Measurements from ENCODE around the gene EARS2.
"Not testable (repeated sequence)": the region's sequence is repeated elsewhere in the genome, so short reads cannot be mapped to it uniquely, and the experiment has no call there.

EARS2 gene

GRCh38 chr16:23523876-23524385, 33.2 kb downstream of the EARS2 start:
- DNase-seq = no peak

GRCh38 chr16:23523321-23523720, 33.8 kb downstream of the EARS2 start:
- no peak for DNase-seq

GRCh38 chr16:23521965-23522364, 35.2 kb downstream of the EARS2 start:
- no peak for DNase-seq

- no peak for DNase-seq
Observed at GRCh38 chr16:23521037-23521743, 36.0 kb downstream of the EARS2 start.

GRCh38 chr16:23520500-23520899, 36.6 kb downstream of the EARS2 start:
- no peak for DNase-seq

- no peak for DNase-seq
Observed at GRCh38 chr16:23519282-23519681, 37.9 kb downstream of the EARS2 start.

GRCh38 chr16:23518435-23518891, 38.7 kb downstream of the EARS2 start:
- DNase-seq = no peak

- DNase-seq = no peak
Observed at GRCh38 chr16:23516366-23517137, 40.6 kb downstream of the EARS2 start.

GRCh38 chr16:23515881-23516280, 41.3 kb downstream of the EARS2 start:
- DNase-seq = no peak

GRCh38 chr16:23514381-23515152, 42.6 kb downstream of the EARS2 start:
- no peak for DNase-seq

- no peak for DNase-seq
Observed at GRCh38 chr16:23512168-23512695, 44.9 kb downstream of the EARS2 start.

- no peak for DNase-seq
Observed at GRCh38 chr16:23511731-23512130, 45.4 kb downstream of the EARS2 start.

GRCh38 chr16:23510915-23511270, 46.3 kb downstream of the EARS2 start:
- DNase-seq = not testable (repeated sequence)

GRCh38 chr16:23510164-23510914, 46.8 kb downstream of the EARS2 start, which contains the start of gene GGA2:
GGA2 (minus strand) TSS chr16:23510494; CDS start chr16:23510411, 83 bp downstream.
- peak; percentile 66 for DNase-seq

- DNase-seq = no peak
Observed at GRCh38 chr16:23509782-23510163, 47.4 kb downstream of the EARS2 start.

GRCh38 chr16:23509441-23509754, 47.8 kb downstream of the EARS2 start:
- no peak for DNase-seq

- DNase-seq = no peak
Observed at GRCh38 chr16:23508589-23509440, 48.3 kb downstream of the EARS2 start.

- DNase-seq = no peak
Observed at GRCh38 chr16:23506606-23506994, 50.5 kb downstream of the EARS2 start.

GRCh38 chr16:23505671-23506605, 51.2 kb downstream of the EARS2 start:
- no peak for DNase-seq

GRCh38 chr16:23505180-23505665, 51.9 kb downstream of the EARS2 start:
- no peak for DNase-seq
